Left lung (tissue), 10 donors: ENCODE data around the gene HRH3. TPM values are rescaled to one million over a fixed set of nuclear protein-coding genes. Genes with fewer than 3 reads are reported as not detected.

Source experiments
- ATAC-seq: fragments of 200-7000 bp; cut with Tn5 transposase; one replicate; pipeline ENCODE4 v1.9.1; 2020; ENCODE audit warnings: moderate library complexity
- DNase-seq, 4 donors: peaks; one replicate each; pipeline ENCODE4 v3.0.0-alpha.2; 2013 to 2020
- H3K27ac ChIP-seq, 2 donors: fragments of 200-600 bp; sonication (generic) in 1 of 2; one replicate each; pipeline versions ENCODE4 v1.5.0 to v1.8.0; 2020 to 2021
- H3K27me3 ChIP-seq, 2 donors: fragments of 200-600 bp; sonication (generic) in 1 of 2; one replicate each; pipeline versions ENCODE4 v1.5.0 to v1.8.0; 2020 to 2021
- H3K36me3 ChIP-seq, 2 donors: fragments of 200-600 bp; sonication (generic) in 1 of 2; one replicate each; pipeline versions ENCODE4 v1.5.0 to v1.8.0; 2020 to 2021
- H3K4me1 ChIP-seq, 2 donors: fragments of 200-600 bp; one replicate each; pipeline ENCODE4 v1.8.0; 2021
- H3K4me3 ChIP-seq, 2 donors: fragments of 200-600 bp; sonication (generic) in 1 of 2; one replicate each; pipeline versions ENCODE4 v1.5.0 to v1.8.0; 2020 to 2021; ENCODE audit warnings: mild to moderate bottlenecking in 1 of 2
- H3K9me3 ChIP-seq, 2 donors: fragments of 200-600 bp; sonication (generic) in 1 of 2; one replicate each; pipeline versions ENCODE4 v1.5.0 to v1.8.0; 2020 to 2021
- intact Hi-C, 2 donors: fragments of 100-400 bp; cut with DNase I; formaldehyde crosslinking; loops; one replicate each; pipeline versions ENCODE4 v1.11.2 to v1.14.2; 2022
- polyA plus RNA-seq, 6 donors: library from polyadenylated mRNA; unstranded; fragments of 120-200 nt; gene quantifications; one replicate each; pipeline ENCODE4 v1.2.1, GENCODE V29; 2013; ENCODE audit not compliant: insufficient read length in 6 of 6
- total RNA-seq, 2 donors: library from RNA; stranded (reverse); fragmentation: NEBNext Ultra II Directional; extraction: Animal tissue kit (Norgen Biotek cat#: 25700); gene quantifications; one replicate each; pipeline ENCODE4 v1.2.1, GENCODE V29; 2021
- TF ChIP-seq, protein P1 (sequence below), 2 donors: fragments of 200-600 bp; sonication (generic) in 1 of 2; IDR thresholded peaks; one replicate each; pipeline versions ENCODE4 v1.5.0 to v1.8.0; 2021; ENCODE audit warnings: antibody characterized with exemption in 2 of 2
- donor health status: DM: no; HTN: yes; CAD: no.
- donor health status: DM: no; HTN: no; CAD: no.

HRH3 gene
- total and polyA plus RNA-seq, 8 donors: not detected

DNA sequence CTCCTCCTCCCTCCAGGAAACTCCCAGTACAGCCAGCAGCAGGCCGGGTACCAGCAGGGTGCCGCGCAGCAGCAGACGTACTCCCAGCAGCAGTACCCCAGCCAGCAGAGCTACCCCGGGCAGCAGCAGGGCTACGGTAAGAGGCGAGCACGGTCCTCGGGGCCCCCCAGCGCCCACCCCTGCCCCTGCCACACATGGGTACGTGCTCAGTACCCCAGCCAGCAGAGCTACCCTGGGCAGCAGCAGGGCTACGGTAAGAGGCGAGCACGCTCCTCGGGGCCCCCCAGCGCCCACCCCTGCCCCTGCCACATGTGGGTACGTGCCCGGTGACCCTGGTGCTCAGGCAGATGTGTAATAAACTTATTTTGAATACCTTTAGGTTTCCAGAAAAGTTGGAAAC, 47.4 kb downstream of the HRH3 start:
- no peaks in the 10 kb centered on the region for H3K4me1 ChIP-seq
- DNase-seq: peak in 1 of 4 donors; percentile 62
- no peaks in the 10 kb centered on the region for H3K27me3 ChIP-seq
- no peak overlapping the region for H3K4me3 ChIP-seq
- ATAC-seq: no peak
- H3K27ac ChIP-seq: no peak overlapping the region
- intact Hi-C loops: no loop called here
- TF ChIP-seq, protein P1, sequence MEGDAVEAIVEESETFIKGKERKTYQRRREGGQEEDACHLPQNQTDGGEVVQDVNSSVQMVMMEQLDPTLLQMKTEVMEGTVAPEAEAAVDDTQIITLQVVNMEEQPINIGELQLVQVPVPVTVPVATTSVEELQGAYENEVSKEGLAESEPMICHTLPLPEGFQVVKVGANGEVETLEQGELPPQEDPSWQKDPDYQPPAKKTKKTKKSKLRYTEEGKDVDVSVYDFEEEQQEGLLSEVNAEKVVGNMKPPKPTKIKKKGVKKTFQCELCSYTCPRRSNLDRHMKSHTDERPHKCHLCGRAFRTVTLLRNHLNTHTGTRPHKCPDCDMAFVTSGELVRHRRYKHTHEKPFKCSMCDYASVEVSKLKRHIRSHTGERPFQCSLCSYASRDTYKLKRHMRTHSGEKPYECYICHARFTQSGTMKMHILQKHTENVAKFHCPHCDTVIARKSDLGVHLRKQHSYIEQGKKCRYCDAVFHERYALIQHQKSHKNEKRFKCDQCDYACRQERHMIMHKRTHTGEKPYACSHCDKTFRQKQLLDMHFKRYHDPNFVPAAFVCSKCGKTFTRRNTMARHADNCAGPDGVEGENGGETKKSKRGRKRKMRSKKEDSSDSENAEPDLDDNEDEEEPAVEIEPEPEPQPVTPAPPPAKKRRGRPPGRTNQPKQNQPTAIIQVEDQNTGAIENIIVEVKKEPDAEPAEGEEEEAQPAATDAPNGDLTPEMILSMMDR (IDR thresholded peaks at IDR 0.05): no peak
- H3K9me3 ChIP-seq: no peaks in the 10 kb centered on the region
- H3K36me3 ChIP-seq: peaks cover 0 to 68% of the 10 kb centered on the region in 2 donors

DNA sequence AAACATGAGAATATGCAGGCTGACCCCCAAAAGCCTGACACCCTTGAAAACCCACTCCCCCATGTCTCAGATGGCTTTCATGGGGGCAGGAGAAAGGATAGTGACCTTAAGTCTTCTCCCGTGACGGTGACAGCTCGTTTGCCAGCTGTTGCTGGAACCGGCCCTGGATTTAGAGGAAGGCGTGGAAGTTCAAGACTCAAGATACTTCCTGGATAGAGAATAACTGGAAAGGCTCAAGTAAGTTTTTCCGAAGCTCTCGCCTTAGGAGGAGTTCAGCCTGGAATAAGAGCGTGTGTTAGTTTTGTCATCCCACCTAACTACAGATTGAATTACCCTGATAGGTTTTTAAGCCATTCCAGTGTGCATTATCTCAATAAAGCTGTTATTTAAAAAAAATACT, 48.8 kb downstream of the HRH3 start:
- H3K27ac ChIP-seq: no peak overlapping the region
- H3K36me3 ChIP-seq: peaks cover 0 to 73% of the 10 kb centered on the region in 2 donors
- intact Hi-C loops: no loop called here
- TF ChIP-seq, protein P1 (IDR thresholded peaks at IDR 0.05): no peak
- no peaks in the 10 kb centered on the region for H3K27me3 ChIP-seq
- no peaks in the 10 kb centered on the region for H3K4me1 ChIP-seq
- H3K9me3 ChIP-seq: no peaks in the 10 kb centered on the region
- DNase-seq (peak in 1 of 4 donors; percentile 5), ATAC-seq (no peak)
- no peak overlapping the region for H3K4me3 ChIP-seq

DNA sequence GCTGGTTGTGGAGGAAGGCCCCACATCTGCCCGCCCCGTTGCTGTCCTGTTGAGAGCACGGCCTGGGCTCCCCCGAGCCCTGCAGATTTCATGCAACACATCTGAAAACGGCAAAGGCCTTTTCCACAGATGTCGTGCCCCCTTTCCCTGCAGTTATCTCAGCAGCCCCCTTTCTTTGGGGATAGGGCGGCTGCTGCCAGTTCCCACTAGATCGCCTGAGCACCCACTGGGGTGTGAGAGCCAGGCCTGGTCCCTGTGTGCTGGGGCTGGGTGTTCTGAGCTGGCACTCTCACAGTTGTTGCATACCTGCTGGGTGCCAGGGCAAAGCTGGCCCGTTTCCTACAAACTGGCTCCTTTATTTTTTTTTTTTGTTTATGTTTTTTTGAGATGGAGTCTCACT, 49.5 kb downstream of the HRH3 start:
- Histone ChIP-seq H3K4me3 (no peak overlapping the region), H3K9me3 (no peaks in the 10 kb centered on the region), H3K27ac (no peak overlapping the region), H3K27me3 (no peaks in the 10 kb centered on the region), H3K4me1 (no peaks in the 10 kb centered on the region), H3K36me3 (peaks cover 0 to 73% of the 10 kb centered on the region in 2 donors)
- intact Hi-C loops: no loop called here
- DNase-seq (peak in 1 of 4 donors; percentile 47), ATAC-seq (no peak)
- TF ChIP-seq, protein P1 (IDR thresholded peaks at IDR 0.05): no peak

DNA sequence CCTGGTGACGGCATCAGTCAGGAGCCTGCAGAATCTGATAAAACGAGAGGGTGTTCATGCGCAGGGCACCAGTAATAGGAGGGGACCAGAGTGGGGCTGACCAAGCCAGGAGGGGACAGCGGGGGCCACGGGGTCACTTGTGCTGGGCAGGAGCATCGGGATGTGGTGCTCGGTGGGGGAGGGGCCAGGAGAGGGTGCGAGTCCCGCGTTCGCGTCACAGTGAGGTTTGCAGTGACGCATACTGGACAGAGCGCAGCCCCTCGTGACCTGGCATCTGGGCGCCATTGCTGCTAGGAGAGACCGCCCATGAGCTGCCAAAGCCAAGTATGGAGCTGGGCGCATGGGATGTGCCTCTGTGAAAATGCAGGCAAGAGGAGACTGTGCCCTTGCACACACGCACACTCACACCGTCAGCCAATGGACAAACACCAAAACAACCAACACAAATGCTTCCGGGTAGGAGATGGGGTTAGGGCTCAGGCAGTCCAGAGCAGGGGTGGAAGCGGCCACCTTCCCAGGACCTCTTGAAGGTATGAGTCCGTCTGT, 51.1 kb downstream of the HRH3 start:
- no peaks in the 10 kb centered on the region for H3K27me3 ChIP-seq
- peaks cover 0 to 73% of the 10 kb centered on the region in 2 donors for H3K36me3 ChIP-seq
- no peak overlapping the region for H3K27ac ChIP-seq
- no peaks in the 10 kb centered on the region for H3K4me1 ChIP-seq
- no peak for ATAC-seq
- TF ChIP-seq, protein P1 (IDR thresholded peaks at IDR 0.05): no peak
- H3K9me3 ChIP-seq: no peaks in the 10 kb centered on the region
- peak in 1 of 4 donors; percentile 56 for DNase-seq
- intact Hi-C loops: no loop called here
- H3K4me3 ChIP-seq: no peak overlapping the region

DNA sequence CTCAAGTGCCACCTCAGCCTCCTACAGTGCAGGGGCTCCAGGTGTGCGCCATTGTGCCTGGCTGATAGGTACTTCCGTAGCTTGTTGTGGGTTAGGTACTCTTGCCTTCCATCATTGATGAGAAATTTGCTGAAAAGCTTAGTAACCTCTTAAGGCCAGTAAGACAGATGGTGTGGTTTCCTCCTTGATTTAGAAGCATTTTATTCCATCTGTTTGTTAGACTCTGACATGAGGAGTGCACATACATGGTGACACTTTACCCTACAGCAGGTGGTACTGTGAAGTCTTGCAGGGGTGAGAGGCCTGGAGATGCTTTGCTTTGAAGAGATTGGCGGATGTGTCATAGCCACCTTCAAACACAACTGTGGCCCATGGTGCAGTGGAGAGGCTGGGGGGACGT, 52.0 kb downstream of the HRH3 start:
- Histone ChIP-seq H3K9me3 (no peaks in the 10 kb centered on the region), H3K36me3 (peaks cover 3 to 74% of the 10 kb centered on the region in 2 donors), H3K4me1 (no peaks in the 10 kb centered on the region), H3K27me3 (no peaks in the 10 kb centered on the region), H3K27ac (no peak overlapping the region), H3K4me3 (no peak overlapping the region)
- intact Hi-C loops: no loop called here
- ATAC-seq: no peak
- TF ChIP-seq, protein P1 (IDR thresholded peaks at IDR 0.05): no peak
- DNase-seq: peak in 1 of 4 donors; percentile 5
